ENCODE data around the gene SPAG16.

The SPAG16 gene

DNA sequence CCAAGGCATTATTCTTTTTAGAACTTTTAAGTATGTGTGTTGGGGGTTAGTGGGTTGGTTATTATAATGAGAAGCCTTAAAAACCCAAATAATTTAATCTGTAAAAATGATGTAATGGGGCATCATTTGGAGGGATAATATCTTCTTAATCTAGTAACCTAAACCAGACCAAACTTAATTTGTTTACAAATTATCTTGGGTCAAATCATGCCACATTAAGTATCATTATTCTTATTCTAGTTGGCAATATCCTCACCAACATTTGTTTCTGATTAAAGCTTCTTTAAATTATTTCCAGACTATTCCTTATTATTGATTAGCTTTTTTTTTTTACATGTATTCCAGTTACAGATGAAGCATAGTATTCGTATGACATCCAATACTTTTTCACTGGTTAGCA is 1041.1 kb downstream of the SPAG16 start:
- TF ChIP-seq POLR2AphosphoS5 (IDR thresholded peaks at IDR 0.05; ENCODE audit: low read depth, low read length) = no peak
- TF ChIP-seq FOXP2 (optimal IDR thresholded peaks at IDR 0.05; ENCODE audit: borderline replicate concordance, extremely low read depth, extremely low read length, insufficient read depth) = no peak
- no peak for TF ChIP-seq TAF1 (IDR thresholded peaks at IDR 0.05; ENCODE audit: borderline replicate concordance, insufficient read depth, low read length)
- TF ChIP-seq SIN3A (IDR thresholded peaks at IDR 0.05; ENCODE audit: borderline replicate concordance, insufficient read depth, low read length) = no peak
- TF ChIP-seq, protein P1, sequence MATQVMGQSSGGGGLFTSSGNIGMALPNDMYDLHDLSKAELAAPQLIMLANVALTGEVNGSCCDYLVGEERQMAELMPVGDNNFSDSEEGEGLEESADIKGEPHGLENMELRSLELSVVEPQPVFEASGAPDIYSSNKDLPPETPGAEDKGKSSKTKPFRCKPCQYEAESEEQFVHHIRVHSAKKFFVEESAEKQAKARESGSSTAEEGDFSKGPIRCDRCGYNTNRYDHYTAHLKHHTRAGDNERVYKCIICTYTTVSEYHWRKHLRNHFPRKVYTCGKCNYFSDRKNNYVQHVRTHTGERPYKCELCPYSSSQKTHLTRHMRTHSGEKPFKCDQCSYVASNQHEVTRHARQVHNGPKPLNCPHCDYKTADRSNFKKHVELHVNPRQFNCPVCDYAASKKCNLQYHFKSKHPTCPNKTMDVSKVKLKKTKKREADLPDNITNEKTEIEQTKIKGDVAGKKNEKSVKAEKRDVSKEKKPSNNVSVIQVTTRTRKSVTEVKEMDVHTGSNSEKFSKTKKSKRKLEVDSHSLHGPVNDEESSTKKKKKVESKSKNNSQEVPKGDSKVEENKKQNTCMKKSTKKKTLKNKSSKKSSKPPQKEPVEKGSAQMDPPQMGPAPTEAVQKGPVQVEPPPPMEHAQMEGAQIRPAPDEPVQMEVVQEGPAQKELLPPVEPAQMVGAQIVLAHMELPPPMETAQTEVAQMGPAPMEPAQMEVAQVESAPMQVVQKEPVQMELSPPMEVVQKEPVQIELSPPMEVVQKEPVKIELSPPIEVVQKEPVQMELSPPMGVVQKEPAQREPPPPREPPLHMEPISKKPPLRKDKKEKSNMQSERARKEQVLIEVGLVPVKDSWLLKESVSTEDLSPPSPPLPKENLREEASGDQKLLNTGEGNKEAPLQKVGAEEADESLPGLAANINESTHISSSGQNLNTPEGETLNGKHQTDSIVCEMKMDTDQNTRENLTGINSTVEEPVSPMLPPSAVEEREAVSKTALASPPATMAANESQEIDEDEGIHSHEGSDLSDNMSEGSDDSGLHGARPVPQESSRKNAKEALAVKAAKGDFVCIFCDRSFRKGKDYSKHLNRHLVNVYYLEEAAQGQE (IDR thresholded peaks at IDR 0.05; ENCODE audit: insufficient read depth in 1 of 2, low read depth in 2 of 2, low read length in 2 of 2) = no peak

DNA sequence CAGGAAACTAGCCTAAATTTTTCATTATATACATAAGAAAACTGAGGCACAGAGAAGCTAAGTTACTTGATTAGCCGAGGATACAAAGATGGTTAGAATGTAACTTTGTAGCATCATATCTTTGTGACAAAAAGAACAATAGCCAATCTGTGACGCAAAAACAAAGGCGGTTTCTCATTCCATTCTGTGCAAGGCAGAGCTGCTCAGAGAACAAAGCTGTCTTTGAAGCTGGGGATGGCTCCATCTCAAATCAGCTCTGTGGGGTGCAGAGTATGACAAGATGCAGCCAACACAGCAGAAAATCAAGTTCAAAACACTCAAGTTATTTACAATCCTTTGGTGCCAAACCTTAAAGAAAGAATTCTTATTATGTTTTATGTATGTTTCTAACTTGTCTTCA is 1044.7 kb downstream of the SPAG16 start:
- TF ChIP-seq POLR2AphosphoS5 (IDR thresholded peaks at IDR 0.05; ENCODE audit: low read depth, low read length) = no peak

DNA sequence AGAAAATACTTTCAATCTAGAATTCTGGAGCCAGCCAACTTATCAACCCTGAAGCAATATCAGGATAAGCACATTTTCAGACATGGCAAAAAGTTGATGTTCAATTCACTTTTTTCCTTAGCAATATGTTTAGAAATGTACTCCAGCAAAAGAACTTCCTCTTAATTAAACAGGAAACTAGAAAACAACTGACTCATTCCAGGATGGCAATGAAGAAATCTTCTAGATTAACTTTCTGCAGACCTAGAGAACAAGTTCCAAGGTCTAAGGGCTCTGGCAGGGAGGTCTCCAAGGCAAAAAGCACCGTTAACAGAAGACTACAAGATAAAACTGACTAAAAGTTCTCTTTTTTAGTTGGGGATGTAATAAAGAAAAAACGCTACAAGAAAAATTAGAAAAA is 1057.4 kb downstream of the SPAG16 start:
- TF ChIP-seq, protein P1 (IDR thresholded peaks at IDR 0.05; ENCODE audit: insufficient read depth in 1 of 2, low read depth in 2 of 2, low read length in 2 of 2) = no peak
- no peak for TF ChIP-seq POLR2AphosphoS5 (IDR thresholded peaks at IDR 0.05; ENCODE audit: low read depth, low read length)
- TF ChIP-seq SIN3A (IDR thresholded peaks at IDR 0.05; ENCODE audit: borderline replicate concordance, insufficient read depth, low read length) = no peak
- TF ChIP-seq FOXP2 (optimal IDR thresholded peaks at IDR 0.05; ENCODE audit: borderline replicate concordance, extremely low read depth, extremely low read length, insufficient read depth) = no peak
- no peak for TF ChIP-seq TAF1 (IDR thresholded peaks at IDR 0.05; ENCODE audit: borderline replicate concordance, insufficient read depth, low read length)

DNA sequence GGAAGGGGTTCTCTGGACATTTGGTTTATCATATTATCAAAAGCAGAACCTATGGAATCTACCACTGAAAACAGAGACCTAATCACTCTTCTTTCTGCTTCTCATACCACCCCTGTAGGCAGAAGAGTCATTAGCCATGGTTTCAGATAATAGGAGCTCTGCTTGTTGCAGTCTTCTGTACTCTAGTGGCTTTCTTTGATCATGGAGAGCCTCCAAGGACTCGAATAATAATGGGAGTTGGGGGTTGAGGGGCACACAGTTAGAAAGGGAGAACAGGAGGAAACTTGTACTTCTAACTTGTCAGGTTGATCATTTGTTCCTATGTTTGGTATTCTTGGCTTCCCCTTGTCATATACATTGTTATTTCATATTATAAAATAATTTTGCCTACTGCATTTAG is 1074.2 kb downstream of the SPAG16 start:
- no peak for TF ChIP-seq TAF1 (IDR thresholded peaks at IDR 0.05; ENCODE audit: borderline replicate concordance, insufficient read depth, low read length)

DNA sequence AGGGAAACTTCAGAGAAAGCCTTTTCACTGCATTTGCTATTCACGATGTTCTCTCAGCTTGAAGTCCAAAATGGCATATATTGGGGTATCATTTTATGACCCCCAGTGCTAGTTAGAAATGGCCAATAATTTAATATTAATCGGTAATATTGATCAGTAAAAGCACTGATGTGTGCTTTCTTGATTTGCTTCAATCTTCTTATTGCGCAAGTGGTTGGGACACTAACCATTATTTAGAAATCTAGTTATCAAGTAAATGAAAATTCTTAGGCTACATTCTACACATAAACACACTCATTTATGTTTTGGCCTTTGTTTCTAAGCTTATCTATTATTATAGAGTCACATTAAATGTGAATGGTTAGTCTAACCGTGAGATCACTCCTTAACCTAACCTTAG is 1076.9 kb downstream of the SPAG16 start:
- no peak for TF ChIP-seq FOXP2 (optimal IDR thresholded peaks at IDR 0.05; ENCODE audit: borderline replicate concordance, extremely low read depth, extremely low read length, insufficient read depth)

DNA sequence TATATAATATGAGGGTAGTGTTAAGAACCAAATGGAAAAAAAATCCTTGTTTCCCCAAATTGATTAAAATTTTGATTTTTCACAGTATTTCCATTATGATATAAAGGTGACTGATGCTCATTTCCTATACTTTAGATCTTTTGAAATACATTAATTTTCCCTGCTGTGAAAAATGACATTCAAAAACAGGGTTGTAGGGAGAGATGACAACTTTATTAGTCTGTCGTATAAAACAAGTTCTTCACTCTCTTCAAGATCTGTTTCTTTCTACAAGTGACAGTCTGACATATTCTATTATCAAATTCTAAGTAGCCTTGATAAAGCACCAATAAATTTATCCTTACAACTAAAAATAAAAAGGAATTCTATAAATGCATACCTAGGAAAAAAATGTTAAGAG is 1081.3 kb downstream of the SPAG16 start:
- TF ChIP-seq TAF1 (IDR thresholded peaks at IDR 0.05; ENCODE audit: borderline replicate concordance, insufficient read depth, low read length) (no peak), POLR2AphosphoS5 (IDR thresholded peaks at IDR 0.05; ENCODE audit: low read depth, low read length) (no peak), FOXP2 (optimal IDR thresholded peaks at IDR 0.05; ENCODE audit: borderline replicate concordance, extremely low read depth, extremely low read length, insufficient read depth) (no peak), SIN3A (IDR thresholded peaks at IDR 0.05; ENCODE audit: borderline replicate concordance, insufficient read depth, low read length) (no peak)
- TF ChIP-seq, protein P1 (IDR thresholded peaks at IDR 0.05; ENCODE audit: insufficient read depth in 1 of 2, low read depth in 2 of 2, low read length in 2 of 2) = no peak

DNA sequence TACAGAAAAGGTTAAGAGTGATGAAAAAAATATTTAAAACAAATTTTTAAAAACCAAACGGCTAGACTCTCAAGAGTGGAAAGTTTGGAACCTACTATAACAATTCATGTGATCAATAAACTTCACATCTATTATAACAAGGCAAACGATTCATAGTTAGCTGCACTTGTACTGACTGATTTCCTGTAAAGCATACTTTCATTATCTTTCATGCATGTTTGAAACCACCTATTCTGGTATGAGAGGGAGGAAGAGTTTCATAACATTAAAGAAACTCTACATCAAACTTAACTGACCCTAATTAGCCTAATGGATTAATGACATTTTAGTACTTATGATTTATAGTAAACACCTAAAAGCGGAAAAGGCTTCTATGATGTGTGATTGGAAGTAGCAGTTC is 1082.9 kb downstream of the SPAG16 start:
- no peak for TF ChIP-seq FOXP2 (optimal IDR thresholded peaks at IDR 0.05; ENCODE audit: borderline replicate concordance, extremely low read depth, extremely low read length, insufficient read depth)
- TF ChIP-seq POLR2AphosphoS5 (IDR thresholded peaks at IDR 0.05; ENCODE audit: low read depth, low read length) = no peak
- no peak for TF ChIP-seq SIN3A (IDR thresholded peaks at IDR 0.05; ENCODE audit: borderline replicate concordance, insufficient read depth, low read length)
- TF ChIP-seq TAF1 (IDR thresholded peaks at IDR 0.05; ENCODE audit: borderline replicate concordance, insufficient read depth, low read length) = no peak
- TF ChIP-seq, protein P1 (IDR thresholded peaks at IDR 0.05; ENCODE audit: insufficient read depth in 1 of 2, low read depth in 2 of 2, low read length in 2 of 2) = no peak
